GM23338 (cell line): Measurements from ENCODE around the gene NPHP4. TPM values are rescaled to one million over a fixed set of nuclear protein-coding genes. Genes with fewer than 3 reads are reported as not detected.

ENCODE experiments used
- ATAC-seq: fragments of 200-7000 bp; cut with Tn5 transposase; 3 replicates; pipeline ENCODE4 v1.9.1; 2020
- DNase-seq: peaks from one replicate; pipeline ENCODE4 v3.0.0-alpha.2; 2015; ENCODE audit warnings: low spot score
- H2AFZ ChIP-seq: fragments of 200-600 bp; sonication (generic); 2 replicates; pipeline ENCODE4 v1.8.0; 2016; ENCODE audit warnings: antibody characterized with exemption, mild to moderate bottlenecking, moderate library complexity
- H3F3A ChIP-seq: fragments of 200-600 bp; sonication (generic); replicated peaks from 2 replicates; pipeline ENCODE4 v1.8.0; 2017; ENCODE audit warnings: antibody characterized with exemption, mixed run types, low read depth
- H3K27ac ChIP-seq: fragments of 200-600 bp; sonication (generic); 2 replicates; pipeline ENCODE4 v1.6.1; 2016; ENCODE audit warnings: low read depth
- H3K27me3 ChIP-seq: fragments of 200-600 bp; sonication (generic); 2 replicates; pipeline ENCODE4 v1.8.0; 2016; ENCODE audit warnings: mild to moderate bottlenecking, mixed run types, moderate library complexity; ENCODE audit not compliant: insufficient read depth
- H3K36me3 ChIP-seq: fragments of 200-600 bp; sonication (generic); 2 replicates; pipeline ENCODE4 v1.8.0; 2016; ENCODE audit warnings: mild to moderate bottlenecking; ENCODE audit not compliant: insufficient read depth
- H3K4me1 ChIP-seq: fragments of 200-600 bp; sonication (generic); 2 replicates; pipeline ENCODE4 v1.8.0; 2016; ENCODE audit warnings: mild to moderate bottlenecking, moderate library complexity; ENCODE audit not compliant: insufficient read depth
- H3K4me2 ChIP-seq: fragments of 200-600 bp; sonication (generic); 2 replicates; pipeline ENCODE4 v1.7.1; 2017; ENCODE audit warnings: mixed run types
- H3K4me3 ChIP-seq: fragments of 200-600 bp; sonication (generic); 2 replicates; pipeline ENCODE4 v1.6.1; 2016; ENCODE audit warnings: mixed run types
- H3K79me2 ChIP-seq: fragments of 200-600 bp; sonication (generic); replicated peaks from 2 replicates; pipeline ENCODE4 v1.8.0; 2017; ENCODE audit warnings: mild to moderate bottlenecking; ENCODE audit not compliant: insufficient read depth
- H3K9me2 ChIP-seq: fragments of 200-600 bp; sonication (generic); 2 replicates; pipeline ENCODE4 v1.8.0; 2017; ENCODE audit not compliant: insufficient read depth
- H4K20me1 ChIP-seq: fragments of 200-600 bp; sonication (generic); replicated peaks from 2 replicates; pipeline ENCODE4 v1.8.0; 2017; ENCODE audit warnings: mild to moderate bottlenecking; ENCODE audit not compliant: insufficient read depth
- H3K27ac Mint-ChIP-seq: 2 replicates; pipeline ENCODE4 v1.8.0; 2020; ENCODE audit warnings: inconsistent platforms, mild to moderate bottlenecking, moderate library complexity, mixed read lengths
- H3K27me3 Mint-ChIP-seq: 3 replicates; pipeline ENCODE4 v1.8.0; 2022; ENCODE audit warnings: low read depth, mild to moderate bottlenecking, moderate library complexity, mixed read lengths, inconsistent platforms; ENCODE audit not compliant: insufficient read depth, poor library complexity
- H3K36me3 Mint-ChIP-seq: 3 replicates; pipeline ENCODE4 v1.8.0; 2021; ENCODE audit warnings: low read depth, mild to moderate bottlenecking, inconsistent platforms, moderate library complexity, mixed read lengths
- H3K4me1 Mint-ChIP-seq: 3 replicates; pipeline ENCODE4 v1.8.0; 2020; ENCODE audit warnings: mild to moderate bottlenecking, inconsistent platforms, mixed read lengths
- H3K4me3 Mint-ChIP-seq: 3 replicates; pipeline ENCODE4 v1.8.0; 2021; ENCODE audit warnings: moderate library complexity, mild to moderate bottlenecking, inconsistent platforms, mixed read lengths
- H3K9me3 Mint-ChIP-seq: 3 replicates; pipeline ENCODE4 v1.8.0; 2020; ENCODE audit warnings: moderate library complexity, mild to moderate bottlenecking, inconsistent platforms, mixed read lengths
- CREB1 ChIP-seq: fragments of 250-450 bp; sonication (Bioruptor Pico); IDR thresholded peaks from 2 replicates; pipeline ENCODE4 v1.5.0; 2020; ENCODE audit warnings: low read depth, mild to moderate bottlenecking, moderate library complexity
- EZH2 ChIP-seq: fragments of 200-600 bp; sonication (generic); IDR thresholded peaks from one replicate; pipeline ENCODE4 v1.8.0; 2017; ENCODE audit warnings: antibody characterized with exemption, mild to moderate bottlenecking, low read depth; ENCODE audit not compliant: unreplicated experiment
- EZH2phosphoT487 ChIP-seq: fragments of 200-600 bp; sonication (generic); IDR thresholded peaks from one replicate; pipeline ENCODE4 v1.8.1; 2018; ENCODE audit warnings: antibody characterized with exemption; ENCODE audit not compliant: unreplicated experiment
- JUNB ChIP-seq: IDR thresholded peaks from one replicate; pipeline ENCODE4 v1.6.1; 2016; ENCODE audit warnings: antibody characterized with exemption; ENCODE audit not compliant: unreplicated experiment
- NANOG ChIP-seq: IDR thresholded peaks from 2 replicates; pipeline ENCODE4 v1.6.1; 2016; ENCODE audit warnings: antibody characterized with exemption, borderline replicate concordance
- POLR2AphosphoS5 ChIP-seq: IDR thresholded peaks from 2 replicates; pipeline ENCODE4 v1.6.1; 2016; ENCODE audit warnings: antibody characterized with exemption, low read depth
- REST ChIP-seq: IDR thresholded peaks from one replicate; pipeline ENCODE4 v1.6.1; 2018; ENCODE audit warnings: antibody characterized with exemption; ENCODE audit not compliant: unreplicated experiment
- STAT1 ChIP-seq: IDR thresholded peaks from one replicate; pipeline ENCODE4 v1.6.1; 2016; ENCODE audit warnings: antibody characterized with exemption; ENCODE audit not compliant: unreplicated experiment
- ZNF331 ChIP-seq: fragments of 250-450 bp; sonication (Bioruptor Pico); IDR thresholded peaks from 2 replicates; pipeline ENCODE4 v1.5.0; 2020; ENCODE audit warnings: low read depth, mild to moderate bottlenecking, moderate library complexity
- polyA plus RNA-seq: library from polyadenylated mRNA; unstranded; fragments of >200 nt; fragmentation: Nextera tagmentation; extraction: Ambion mirVana; gene quantifications from 2 replicates; pipeline ENCODE4 v1.2.1, GENCODE V29; 2016
- total RNA-seq: library from RNA; depleted of rRNA; stranded (reverse); fragments of >200 nt; shearing (Covaris generic); gene quantifications from 2 replicates; pipeline ENCODE4 v1.2.3, GENCODE V29; 2014
- TF ChIP-seq, protein P1 (sequence below): IDR thresholded peaks from 2 replicates; pipeline ENCODE4 v1.6.1; 2016; ENCODE audit warnings: antibody characterized with exemption

NPHP4 gene
- total and polyA plus RNA-seq, 2 experiments from 2014 or later, result 2.5 to 12.4 TPM

- H3K27me3 ChIP-seq, result no peaks in the 10 kb centered on the region
- Mint-ChIP-seq H3K9me3 (peaks cover 4% of the 10 kb centered on the region; the same call in 1 of the 3 replicates), H3K4me3 (no peak overlapping the region), H3K27ac (peak overlapping the region; percentile 37; the same call in 1 of the 2 replicates), H3K27me3 (peaks cover 8% of the 10 kb centered on the region), H3K4me1 (peaks cover 4% of the 10 kb centered on the region; the same call in 2 of the 3 replicates), H3K36me3 (peaks cover 20% of the 10 kb centered on the region)
- DNase-seq (no peak), ATAC-seq (no peak)
- H3K4me3 ChIP-seq, result no peak overlapping the region
- no peak overlapping the region for H3K27ac ChIP-seq
- no peaks in the 10 kb centered on the region for H3K4me1 ChIP-seq
- H3K79me2 ChIP-seq, result no peaks in the 10 kb centered on the region
- no peaks in the 10 kb centered on the region; the same call in 1 of the 2 replicates for H4K20me1 ChIP-seq
- H3F3A ChIP-seq, result no peaks in the 10 kb centered on the region
- no peak overlapping the region for H2AFZ ChIP-seq
- TF ChIP-seq EZH2phosphoT487, result no peak
- no peak for TF ChIP-seq EZH2
- TF ChIP-seq JUNB, result no peak
- TF ChIP-seq CREB1 (CRISPR knock-in tag), result no peak
- no peak for TF ChIP-seq STAT1
- TF ChIP-seq, protein P1, sequence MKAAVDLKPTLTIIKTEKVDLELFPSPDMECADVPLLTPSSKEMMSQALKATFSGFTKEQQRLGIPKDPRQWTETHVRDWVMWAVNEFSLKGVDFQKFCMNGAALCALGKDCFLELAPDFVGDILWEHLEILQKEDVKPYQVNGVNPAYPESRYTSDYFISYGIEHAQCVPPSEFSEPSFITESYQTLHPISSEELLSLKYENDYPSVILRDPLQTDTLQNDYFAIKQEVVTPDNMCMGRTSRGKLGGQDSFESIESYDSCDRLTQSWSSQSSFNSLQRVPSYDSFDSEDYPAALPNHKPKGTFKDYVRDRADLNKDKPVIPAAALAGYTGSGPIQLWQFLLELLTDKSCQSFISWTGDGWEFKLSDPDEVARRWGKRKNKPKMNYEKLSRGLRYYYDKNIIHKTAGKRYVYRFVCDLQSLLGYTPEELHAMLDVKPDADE, result no peak
- TF ChIP-seq POLR2AphosphoS5, result no peak
- TF ChIP-seq REST, result no peak
- no peak for TF ChIP-seq ZNF331 (CRISPR knock-in tag)
- TF ChIP-seq NANOG, result no peak
- H3K36me3 ChIP-seq, result peaks cover 3% of the 10 kb centered on the region; the same call in 1 of the 2 replicates
- no peak overlapping the region for H3K4me2 ChIP-seq
- no peaks in the 10 kb centered on the region for H3K9me2 ChIP-seq
Measured at GRCh38 chr1:5939271-5940170, 52.7 kb downstream of the NPHP4 start.
